H1 (cell line): ENCODE data around the gene LRTM1. TPM values are rescaled to one million over a fixed set of nuclear protein-coding genes. Genes with fewer than 3 reads are reported as not detected.

Experiments
- CTCF ChIA-PET: fragments of 300-600 bp; sonication (Branson Sonifier 250); formaldehyde crosslinking; loops from one replicate; lab custom pipeline; 2021; ENCODE audit not compliant: partially characterized antibody; lab: Charles Lee
- POLR2A ChIA-PET: fragments of 300-600 bp; sonication (Branson Sonifier 250); formaldehyde crosslinking; loops from one replicate; lab custom pipeline; 2021; ENCODE audit warnings: inconsistent platforms; ENCODE audit not compliant: partially characterized antibody; lab: Charles Lee
- DNase-seq, 2 experiments: peaks; one replicate each; pipeline versions ENCODE4 v3.0.0 to v3.0.0-alpha.2; 2010 to 2022; ENCODE audit warnings: low spot score in 2 of 2, low read depth in 1 of 2, mixed read lengths in 1 of 2
- FAIRE-seq: peaks from 2 replicates; lab custom pipeline; 2011; peaks lifted over from hg19 to GRCh38; lab: Jason Lieb, UNC
- H2AFZ ChIP-seq: 2 replicates; pipeline ENCODE4 v1.8.1; 2012; ENCODE audit warnings: low read length, inconsistent platforms
- H2AK5ac ChIP-seq: 2 replicates; pipeline ENCODE4 v1.6.1; 2013; ENCODE audit warnings: low read depth, low read length
- H2BK120ac ChIP-seq: replicated peaks from 2 replicates; pipeline ENCODE3; 2013; ENCODE audit warnings: low read depth, low read length, inconsistent platforms
- H2BK12ac ChIP-seq: 2 replicates; pipeline ENCODE4 v1.6.1; 2013; ENCODE audit warnings: low read depth, low read length
- H2BK15ac ChIP-seq: 2 replicates; pipeline ENCODE4 v1.6.1; 2013; ENCODE audit warnings: low read length
- H2BK20ac ChIP-seq: 2 replicates; pipeline ENCODE4 v1.6.1; 2013; ENCODE audit warnings: low read length
- H2BK5ac ChIP-seq: 2 replicates; pipeline ENCODE4 v1.6.1; 2013; ENCODE audit warnings: low read depth, low read length
- H3K14ac ChIP-seq: 2 replicates; pipeline ENCODE4 v1.6.1; 2013; ENCODE audit warnings: inconsistent platforms; ENCODE audit not compliant: insufficient read length
- H3K18ac ChIP-seq: 2 replicates; pipeline ENCODE4 v1.6.1; 2013; ENCODE audit warnings: low read length; ENCODE audit errors: extremely low read depth
- H3K23ac ChIP-seq: 2 replicates; pipeline ENCODE4 v1.6.1; 2013; ENCODE audit warnings: inconsistent platforms; ENCODE audit not compliant: insufficient read length
- H3K23me2 ChIP-seq: 2 replicates; pipeline ENCODE4 v1.6.1; 2013; ENCODE audit warnings: low read depth, low read length
- H3K27ac ChIP-seq: 2 replicates; pipeline ENCODE4 v1.6.1; 2011; ENCODE audit warnings: low read depth, low read length, inconsistent platforms
- H3K27me3 ChIP-seq, 4 experiments: replicated peaks in 1 of 4; 1 replicate in 1 of 4; 2 replicates in 3 of 4; pipeline versions ENCODE4 v1.6.1 to v1.8.1; 2011 to 2013; ENCODE audit warnings: low read length in 3 of 4, mild to moderate bottlenecking in 3 of 4, inconsistent platforms in 2 of 4, mixed read lengths in 2 of 4, moderate library complexity in 1 of 4; ENCODE audit not compliant: control insufficient read depth in 3 of 4, insufficient read depth in 3 of 4; ENCODE audit errors: extremely low read depth in 1 of 4
- H3K36me3 ChIP-seq, 4 experiments: 2 replicates each; pipeline versions ENCODE4 v1.6.1 to v1.8.1; 2011 to 2013; ENCODE audit warnings: mild to moderate bottlenecking in 4 of 4, low read length in 3 of 4, moderate library complexity in 2 of 4, control low read depth in 1 of 4, inconsistent platforms in 1 of 4; ENCODE audit not compliant: insufficient read depth in 4 of 4, control insufficient read depth in 2 of 4
- H3K4ac ChIP-seq: replicated peaks from 2 replicates; pipeline ENCODE3; 2013; ENCODE audit warnings: low read length, low read depth, mixed read lengths, inconsistent platforms; ENCODE audit not compliant: insufficient read length
- H3K4me1 ChIP-seq, 4 experiments: replicated peaks in 1 of 4; 1 replicate in 1 of 4; 2 replicates in 3 of 4; pipeline versions ENCODE4 v1.6.1 to v1.8.1; 2011 to 2013; ENCODE audit warnings: low read length in 3 of 4, inconsistent platforms in 2 of 4, mixed read lengths in 1 of 4; ENCODE audit not compliant: insufficient read depth in 4 of 4, control insufficient read depth in 3 of 4
- H3K4me2 ChIP-seq, 2 experiments: 2 replicates each; pipeline versions ENCODE4 v1.6.1 to v1.8.1; 2011 to 2013; ENCODE audit warnings: low read depth in 2 of 2, low read length in 2 of 2, control low read depth in 1 of 2, inconsistent platforms in 1 of 2, mild to moderate bottlenecking in 1 of 2; ENCODE audit not compliant: insufficient read depth in 1 of 2
- H3K4me3 ChIP-seq, 4 experiments: fragments of 200-600, 300-600 bp in 1 of 4; sonication (generic), shearing (Covaris generic), sonication (Bioruptor Twin) in 1 of 4; 2 replicates each; pipeline versions ENCODE4 v1.5.1 to v1.8.1; 2011 to 2016; ENCODE audit warnings: low read length in 4 of 4, low read depth in 3 of 4, control low read depth in 2 of 4, inconsistent platforms in 2 of 4, mild to moderate bottlenecking in 2 of 4, mixed read lengths in 1 of 4, moderate library complexity in 1 of 4; ENCODE audit not compliant: insufficient read depth in 2 of 4; ENCODE audit errors: extremely low read depth in 1 of 4
- H3K56ac ChIP-seq: replicated peaks from 2 replicates; pipeline ENCODE3; 2013; ENCODE audit warnings: low read depth, mild to moderate bottlenecking, mixed read lengths, low read length, inconsistent platforms; ENCODE audit not compliant: insufficient read length
- H3K79me1 ChIP-seq: 2 replicates; pipeline ENCODE4 v1.6.1; 2013; ENCODE audit warnings: low read depth, low read length, control low read depth
- H3K79me2 ChIP-seq, 2 experiments: 2 replicates each; pipeline versions ENCODE4 v1.6.1 to v1.8.1; 2012 to 2013; ENCODE audit warnings: low read length in 2 of 2, mild to moderate bottlenecking in 2 of 2, inconsistent platforms in 1 of 2; ENCODE audit not compliant: insufficient read depth in 2 of 2, control insufficient read depth in 1 of 2
- H3K9ac ChIP-seq, 4 experiments: replicated peaks in 1 of 4; 1 replicate in 1 of 4; 2 replicates in 3 of 4; pipeline versions ENCODE4 v1.6.1 to v1.8.1; 2011 to 2013; ENCODE audit warnings: low read depth in 3 of 4, low read length in 3 of 4, control low read depth in 2 of 4, mild to moderate bottlenecking in 2 of 4, moderate library complexity in 2 of 4, inconsistent platforms in 1 of 4; ENCODE audit errors: extremely low read depth in 1 of 4
- H3K9me3 ChIP-seq, 2 experiments: 2 replicates each; pipeline versions ENCODE4 v1.6.1 to v1.8.1; 2012 to 2013; ENCODE audit warnings: mild to moderate bottlenecking in 2 of 2, moderate library complexity in 2 of 2, control low read depth in 1 of 2, inconsistent platforms in 1 of 2, low read depth in 1 of 2, low read length in 1 of 2, mixed read lengths in 1 of 2; ENCODE audit not compliant: insufficient read depth in 2 of 2
- H4K20me1 ChIP-seq, 2 experiments: replicated peaks in 1 of 2; 2 replicates each; pipeline versions ENCODE3 to v1.8.1; 2011 to 2013; ENCODE audit warnings: inconsistent platforms in 2 of 2, low read length in 2 of 2, mild to moderate bottlenecking in 1 of 2; ENCODE audit not compliant: insufficient read depth in 2 of 2, control insufficient read depth in 1 of 2
- H4K5ac ChIP-seq: 2 replicates; pipeline ENCODE4 v1.6.1; 2013; ENCODE audit warnings: low read length, low read depth, mixed read lengths, inconsistent platforms; ENCODE audit not compliant: insufficient read length
- H4K8ac ChIP-seq: 2 replicates; pipeline ENCODE4 v1.8.0; 2013; ENCODE audit warnings: mild to moderate bottlenecking, moderate library complexity, low read length, inconsistent platforms; ENCODE audit not compliant: insufficient read depth; ENCODE audit errors: extremely low read depth
- H4K91ac ChIP-seq: replicated peaks from 2 replicates; pipeline ENCODE3; 2013; ENCODE audit warnings: low read length, mixed read lengths, inconsistent platforms; ENCODE audit not compliant: insufficient read length
- ASH2L ChIP-seq: fragments of 200-600, 300-600 bp; sonication (generic); IDR thresholded peaks from one replicate; pipeline ENCODE4 v1.7.1; 2017; ENCODE audit warnings: low read length
- CHD2 ChIP-seq: IDR thresholded peaks from 2 replicates; pipeline ENCODE4 v1.6.1; 2012; ENCODE audit warnings: low read length, improper control_type of control experiment
- FOSL1 ChIP-seq: IDR thresholded peaks from 2 replicates; pipeline ENCODE4 v1.6.1; 2011; ENCODE audit warnings: mild to moderate bottlenecking, low read depth, low read length, moderate library complexity; ENCODE audit not compliant: insufficient read depth
- JUN ChIP-seq: IDR thresholded peaks from 2 replicates; pipeline ENCODE4 v1.6.1; 2011; ENCODE audit warnings: low read depth, mild to moderate bottlenecking, improper control_type of control experiment, low read length
- POLR2AphosphoS5 ChIP-seq: IDR thresholded peaks from 2 replicates; pipeline ENCODE4 v1.6.1; 2011; ENCODE audit warnings: low read depth, low read length
- RBBP5 ChIP-seq: IDR thresholded peaks from 2 replicates; pipeline ENCODE4 v1.7.1; 2012; ENCODE audit warnings: low read depth, mild to moderate bottlenecking, inconsistent platforms, low read length, moderate library complexity, borderline replicate concordance
- RNF2 ChIP-seq: fragments of 200-900, 300-1000 bp; sonication (generic); IDR thresholded peaks from 2 replicates; pipeline ENCODE4 v1.7.1; 2016; ENCODE audit warnings: borderline replicate concordance, low read depth, mild to moderate bottlenecking, antibody characterized with exemption, low read length; ENCODE audit not compliant: poor library complexity, severe bottlenecking; ENCODE audit errors: missing control alignments
- SP2 ChIP-seq: IDR thresholded peaks from 2 replicates; pipeline ENCODE4 v1.6.1; 2012; ENCODE audit warnings: mild to moderate bottlenecking, low read length, inconsistent platforms
- TCF12 ChIP-seq: IDR thresholded peaks from 2 replicates; pipeline ENCODE4 v1.6.1; 2011; ENCODE audit warnings: low read depth, mild to moderate bottlenecking, low read length
- WGBS, 2 experiments: shearing (Covaris generic) in 1 of 2; methylation state at CpG; one replicate each; pipeline versions ENCODE4 v1.1.6 to v1.1.7; 2013 to 2015; ENCODE audit warnings: low lambda C conversion rate in 2 of 2, mixed read lengths in 2 of 2, inconsistent platforms in 1 of 2, low coverage in 1 of 2, missing lambda C conversion rate in 1 of 2; ENCODE audit not compliant: insufficient replicate concordance in 2 of 2, insufficient coverage in 1 of 2, insufficient read length in 1 of 2; ENCODE audit errors: extremely low coverage in 1 of 2, missing lambda C conversion rate in 1 of 2; 5-methylcytosine and 5-hydroxymethylcytosine counted together
- long read RNA-seq, 2 experiments: library from RNA in 1 of 2; library from capped mRNA in 1 of 2; stranded (forward); transcript quantifications; one replicate each; pipeline ENCODE4 v2.0.0, GENCODE V29; 2021; ENCODE audit warnings: inconsistent platforms in 1 of 2
- polyA minus RNA-seq, 3 experiments: library from RNA; depleted of rRNA, polyadenylated mRNA; stranded (reverse); fragments of >200 nt; gene quantifications; 1 replicate in 2 of 3; 2 replicates in 1 of 3; pipeline ENCODE4 v1.2.3, GENCODE V29; 2011
- polyA plus RNA-seq, 7 experiments: library from polyadenylated mRNA; depleted of rRNA in 3 of 7; stranded (reverse) in 5 of 7; unstranded in 2 of 7; fragments of >200 nt in 5 of 7; fragments of 200-250 nt in 2 of 7; gene quantifications; 1 replicate in 5 of 7; 2 replicates in 1 of 7; 4 replicates in 1 of 7; pipeline versions ENCODE4 v1.2.1 to v1.2.3, GENCODE V29; 2011 to 2013; ENCODE audit warnings: missing spikeins in 2 of 7, mixed read lengths in 2 of 7
- total RNA-seq: library from RNA; stranded (reverse); fragmentation: NEBNext Ultra II Directional; extraction: Animal tissue kit (Norgen Biotek cat#: 25700); gene quantifications from 2 replicates; pipeline ENCODE4 v1.2.1, GENCODE V29; 2021
- TF ChIP-seq, protein P1 (sequence below): IDR thresholded peaks from 2 replicates; pipeline ENCODE4 v1.6.1; 2011; ENCODE audit warnings: low read length, improper control_type of control experiment

Gene LRTM1
- not detected in 2 replicates for total RNA-seq
- polyA plus RNA-seq (2011; rRNA removed), result not detected in 2 replicates
- 0.05 TPM for polyA plus RNA-seq (2011; cell fraction: cytosol; rRNA removed)
- polyA plus RNA-seq (2011; cell fraction: nucleus; rRNA removed), result not detected
- polyA plus RNA-seq (2012, experiment 1 of 2), result not detected in 4 replicates
- polyA plus RNA-seq (2012, experiment 2 of 2), result not detected
- polyA plus RNA-seq (2013, experiment 1 of 2), result not detected
- polyA plus RNA-seq (2013, experiment 2 of 2), result not detected
- not detected in 2 replicates for polyA minus RNA-seq (2011; rRNA and poly(A)+ RNA removed)
- not detected for polyA minus RNA-seq (2011; cell fraction: cytosol; rRNA and poly(A)+ RNA removed)
- not detected for polyA minus RNA-seq (2011; cell fraction: nucleus; rRNA and poly(A)+ RNA removed)
- long read RNA-seq, experiment 1, result 0 reads
- long read RNA-seq, experiment 2, result 0 reads

DNA sequence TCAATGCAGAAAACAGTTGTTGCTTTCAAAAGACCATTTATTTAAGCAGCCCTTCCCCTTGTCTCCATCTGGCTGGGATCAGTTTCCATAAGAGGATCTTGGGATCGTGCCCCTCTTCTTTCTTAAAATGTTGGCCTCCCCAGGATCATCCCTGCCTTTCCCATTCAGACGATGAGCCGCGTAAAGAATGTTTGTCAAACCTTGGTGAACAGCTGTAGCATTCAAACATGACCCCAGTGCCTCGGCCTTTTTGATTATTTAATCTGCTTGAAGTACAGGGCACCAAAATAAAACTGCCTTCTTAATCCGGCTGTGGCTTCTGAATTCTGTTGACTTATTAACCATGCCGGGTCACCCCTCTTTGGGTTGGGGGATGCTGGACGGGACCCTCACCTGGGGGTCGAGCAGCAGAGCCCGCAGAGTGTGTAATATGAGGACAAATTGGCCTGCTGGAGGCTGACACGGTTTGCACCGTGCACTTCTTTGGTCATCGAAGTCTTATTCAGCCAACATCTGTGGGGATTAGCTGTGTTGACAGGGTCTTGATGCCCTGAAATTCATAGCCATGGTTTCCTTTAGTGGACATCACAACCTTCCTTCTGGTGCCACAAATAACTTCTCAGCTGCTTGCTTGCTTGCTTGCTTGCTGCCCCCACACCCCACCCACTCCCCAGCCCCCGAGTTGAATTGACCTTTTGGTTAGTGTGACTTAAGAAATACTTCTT is at the start of gene LRTM1:
Gene LRTM1 (minus strand): TSS at position 14 of the 725 bp plus-strand sequence. CDS start 148 bp downstream, outside the sequence.
- WGBS, 2 experiments, result 89% methylated on average over 14 of the region's 14 CpGs; no CpG with 5 or more reads in 1 of the 2 experiments
- Histone ChIP-seq H2AK5ac (no peak within 1 kb of the TSS), H3K27me3 (no peaks in the 10 kb centered on the region)
- TF ChIP-seq CHD2 (no peak), SP2 (no peak), RBBP5 (no peak), ASH2L (no peak), RNF2 (no peak), TCF12 (no peak), POLR2AphosphoS5 (no peak), FOSL1 (no peak), JUN (no peak)
- TF ChIP-seq, protein P1, sequence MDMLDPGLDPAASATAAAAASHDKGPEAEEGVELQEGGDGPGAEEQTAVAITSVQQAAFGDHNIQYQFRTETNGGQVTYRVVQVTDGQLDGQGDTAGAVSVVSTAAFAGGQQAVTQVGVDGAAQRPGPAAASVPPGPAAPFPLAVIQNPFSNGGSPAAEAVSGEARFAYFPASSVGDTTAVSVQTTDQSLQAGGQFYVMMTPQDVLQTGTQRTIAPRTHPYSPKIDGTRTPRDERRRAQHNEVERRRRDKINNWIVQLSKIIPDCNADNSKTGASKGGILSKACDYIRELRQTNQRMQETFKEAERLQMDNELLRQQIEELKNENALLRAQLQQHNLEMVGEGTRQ, result no peak

More for the DNA sequence above, at the start of gene LRTM1:
- Histone ChIP-seq H2BK12ac (no peak within 1 kb of the TSS), H2AFZ (no peak within 1 kb of the TSS), H4K5ac (no peak within 1 kb of the TSS), H2BK15ac (no peak within 1 kb of the TSS), H2BK5ac (no peak within 1 kb of the TSS), H3K23ac (no peak within 1 kb of the TSS), H3K14ac (no peak within 1 kb of the TSS), H3K9ac (no peak within 1 kb of the TSS), H3K79me2 (no peaks in the 10 kb centered on the region), H3K27ac (no peak within 1 kb of the TSS), H3K36me3 (no peaks in the 10 kb centered on the region), H2BK120ac (no peak within 1 kb of the TSS), H2BK20ac (no peak within 1 kb of the TSS), H3K4me2 (no peak within 1 kb of the TSS), H4K91ac (no peak within 1 kb of the TSS), H3K4me3 (no peak within 1 kb of the TSS), H4K20me1 (no peaks in the 10 kb centered on the region), H3K4me1 (peaks cover 0 to 4% (median 0%) of the 10 kb centered on the region in 4 experiments; a peak in 1 of 7 replicates), H3K9me3 (no peaks in the 10 kb centered on the region), H4K8ac (no peak within 1 kb of the TSS), H3K56ac (no peak within 1 kb of the TSS), H3K18ac (no peak within 1 kb of the TSS), H3K4ac (no peak within 1 kb of the TSS), H3K79me1 (no peaks in the 10 kb centered on the region), H3K23me2 (no peaks in the 10 kb centered on the region)
- POLR2A ChIA-PET, result no interaction called here
- DNase-seq (no peak), FAIRE-seq (no peak)
- CTCF ChIA-PET, result no interaction called here
